SK-N-SH (cell line): ENCODE measurements around the gene CLPSL1. TPM values are rescaled to one million over a fixed set of nuclear protein-coding genes. Genes with fewer than 3 reads are reported as not detected.

ENCODE experiments used
- CTCF ChIA-PET: fragments of 300-600, 350-600 bp; formaldehyde crosslinking; extraction: SDS; loops from one replicate; lab custom pipeline; 2021; lab: Yijun Ruan, JAX
- POLR2A ChIA-PET: fragments of 350-600 bp; sonication (Branson Sonifier 250); formaldehyde crosslinking; extraction: SDS; loops from one replicate; lab custom pipeline; 2020; ENCODE audit warnings: antibody characterized with exemption, inconsistent platforms; lab: Yijun Ruan, JAX
- DNase-seq: peaks from one replicate; pipeline ENCODE4 v3.0.0; 2012
- H2AFZ ChIP-seq: fragments of 200-600 bp; sonication (generic); 2 replicates; pipeline ENCODE4 v1.8.1; 2016; ENCODE audit warnings: antibody characterized with exemption, mild to moderate bottlenecking, low read depth
- H3F3A ChIP-seq: fragments of 200-600 bp; sonication (generic); replicated peaks from 2 replicates; pipeline ENCODE3; 2016; ENCODE audit warnings: antibody characterized with exemption, mild to moderate bottlenecking; ENCODE audit not compliant: insufficient read depth
- H3K27ac ChIP-seq, 2 experiments: fragments of 200-500 bp in 1 of 2; fragments of 200-600 bp in 1 of 2; sonication (Bioruptor generic) in 1 of 2; sonication (generic), shearing (Covaris generic) in 1 of 2; 2 replicates each; pipeline versions ENCODE4 v1.5.1 to v1.6.1; 2014 to 2016; ENCODE audit warnings: low read depth in 2 of 2, inconsistent platforms in 1 of 2, low read length in 1 of 2, mild to moderate bottlenecking in 1 of 2, mixed read lengths in 1 of 2
- H3K27me3 ChIP-seq: fragments of 200-600 bp; sonication (generic), shearing (Covaris generic); 2 replicates; pipeline ENCODE4 v1.6.1; 2016; ENCODE audit warnings: mixed run types; ENCODE audit not compliant: insufficient read depth
- H3K36me3 ChIP-seq, 2 experiments: fragments of 200-500 bp in 1 of 2; fragments of 200-600 bp in 1 of 2; sonication (Bioruptor generic) in 1 of 2; sonication (generic) in 1 of 2; replicated peaks in 1 of 2; 2 replicates each; pipeline versions ENCODE3 to v1.5.1; 2014 to 2016; ENCODE audit warnings: low read length in 1 of 2, mild to moderate bottlenecking in 1 of 2; ENCODE audit not compliant: insufficient read depth in 2 of 2, control insufficient read depth in 1 of 2
- H3K4me1 ChIP-seq, 2 experiments: fragments of 200-500 bp in 1 of 2; fragments of 200-600 bp in 1 of 2; sonication (Bioruptor generic) in 1 of 2; sonication (generic), shearing (Covaris generic) in 1 of 2; 2 replicates each; pipeline versions ENCODE4 v1.5.1 to v1.6.1; 2014 to 2016; ENCODE audit warnings: low read depth in 1 of 2, low read length in 1 of 2, mixed run types in 1 of 2; ENCODE audit not compliant: insufficient read depth in 2 of 2, control insufficient read depth in 1 of 2
- H3K4me2 ChIP-seq: fragments of 200-600 bp; sonication (generic), shearing (Covaris generic); 2 replicates; pipeline ENCODE4 v1.6.1; 2017; ENCODE audit warnings: mixed run types
- H3K4me3 ChIP-seq, 2 experiments: fragments of 200-500 bp in 1 of 2; fragments of 200-600 bp in 1 of 2; sonication (Bioruptor generic) in 1 of 2; sonication (generic), shearing (Covaris generic) in 1 of 2; 2 replicates each; pipeline versions ENCODE4 v1.5.1 to v1.8.1; 2014 to 2016; ENCODE audit warnings: low read depth in 2 of 2, inconsistent platforms in 1 of 2, low read length in 1 of 2, mild to moderate bottlenecking in 1 of 2, mixed read lengths in 1 of 2, moderate library complexity in 1 of 2
- H3K79me2 ChIP-seq: fragments of 200-600 bp; sonication (generic); 2 replicates; pipeline ENCODE4 v1.8.1; 2017; ENCODE audit warnings: mild to moderate bottlenecking; ENCODE audit not compliant: insufficient read depth
- H3K9ac ChIP-seq: fragments of 200-600 bp; sonication (generic); 2 replicates; pipeline ENCODE4 v1.6.1; 2017; ENCODE audit warnings: mixed run types
- H3K9me2 ChIP-seq: fragments of 200-600 bp; sonication (generic); 2 replicates; pipeline ENCODE4 v1.6.1; 2017; ENCODE audit warnings: mixed run types
- H3K9me3 ChIP-seq: fragments of 200-600 bp; sonication (generic); 2 replicates; pipeline ENCODE4 v1.6.1; 2017; ENCODE audit warnings: mixed run types, mild to moderate bottlenecking, moderate library complexity
- H4K20me1 ChIP-seq: fragments of 200-600 bp; sonication (generic); 2 replicates; pipeline ENCODE4 v1.6.1; 2017; ENCODE audit warnings: mild to moderate bottlenecking, mixed run types; ENCODE audit not compliant: insufficient read depth
- CTCF ChIP-seq: fragments of 200-600 bp; sonication (generic); IDR thresholded peaks from 2 replicates; pipeline ENCODE4 v1.6.1; 2017; ENCODE audit warnings: antibody characterized with exemption, mild to moderate bottlenecking, moderate library complexity
- EP300 ChIP-seq, 2 experiments: IDR thresholded peaks; 2 replicates each; pipeline versions ENCODE4 v1.4.0 to v1.6.1; 2012; ENCODE audit warnings: borderline replicate concordance in 1 of 2, low read depth in 1 of 2, low read length in 1 of 2
- EZH2phosphoT487 ChIP-seq: fragments of 200-600 bp; sonication (generic); IDR thresholded peaks from 2 replicates; pipeline ENCODE4 v1.6.1; 2017; ENCODE audit warnings: low read depth, mixed run types, mild to moderate bottlenecking, antibody characterized with exemption, moderate library complexity, borderline replicate concordance
- FOSL2 ChIP-seq: IDR thresholded peaks from 2 replicates; pipeline ENCODE4 v1.4.0; 2012; ENCODE audit warnings: low read depth, mild to moderate bottlenecking, moderate library complexity, borderline replicate concordance
- FOXJ3 ChIP-seq: sonication (generic); formaldehyde crosslinking; IDR thresholded peaks from 2 replicates; pipeline ENCODE4 v1.5.1; 2020; ENCODE audit warnings: mild to moderate bottlenecking, missing genetic modification reagents
- GABPA ChIP-seq: IDR thresholded peaks from 2 replicates; pipeline ENCODE4 v1.4.0; 2012; ENCODE audit warnings: low read depth, mild to moderate bottlenecking
- IRF3 ChIP-seq: fragments of 150-350 bp; IDR thresholded peaks from 2 replicates; pipeline ENCODE4 v1.6.1; 2016; ENCODE audit warnings: mild to moderate bottlenecking, low read depth, low read length
- MEF2A ChIP-seq: IDR thresholded peaks from 2 replicates; pipeline ENCODE4 v1.4.0; 2012; ENCODE audit warnings: low read depth, borderline replicate concordance
- MXI1 ChIP-seq: IDR thresholded peaks from 2 replicates; pipeline ENCODE4 v1.6.1; 2012; ENCODE audit warnings: mild to moderate bottlenecking, low read depth, low read length, improper control_type of control experiment
- NFIC ChIP-seq: IDR thresholded peaks from 2 replicates; pipeline ENCODE4 v1.4.0; 2012; ENCODE audit warnings: borderline replicate concordance
- PBX3 ChIP-seq: IDR thresholded peaks from 2 replicates; pipeline ENCODE4; 2012
- POLR2AphosphoS5 ChIP-seq: IDR thresholded peaks from 2 replicates; pipeline ENCODE4 v1.6.1; 2012; ENCODE audit warnings: low read depth, low read length
- RFX5 ChIP-seq: IDR thresholded peaks from 2 replicates; pipeline ENCODE4 v1.6.1; 2012; ENCODE audit warnings: mild to moderate bottlenecking, improper control_type of control experiment, low read length
- RXRA ChIP-seq: IDR thresholded peaks from 2 replicates; pipeline ENCODE4 v1.4.0; 2012; ENCODE audit warnings: low read depth, mild to moderate bottlenecking, borderline replicate concordance
- SIN3A ChIP-seq: IDR thresholded peaks from 2 replicates; pipeline ENCODE4 v1.6.1; 2012; ENCODE audit warnings: low read depth, mild to moderate bottlenecking, low read length, moderate library complexity, borderline replicate concordance
- SMC3 ChIP-seq: IDR thresholded peaks from 2 replicates; pipeline ENCODE4 v1.6.1; 2012; ENCODE audit warnings: low read depth, low read length, improper control_type of control experiment
- TAF1 ChIP-seq: IDR thresholded peaks from 2 replicates; pipeline ENCODE4 v1.6.1; 2012; ENCODE audit warnings: low read depth, mild to moderate bottlenecking, low read length, moderate library complexity, borderline replicate concordance
- TCF12 ChIP-seq: IDR thresholded peaks from 2 replicates; pipeline ENCODE4 v1.4.0; 2012
- USF1 ChIP-seq: IDR thresholded peaks from 2 replicates; pipeline ENCODE4 v1.4.0; 2012; ENCODE audit warnings: low read depth, borderline replicate concordance
- USF2 ChIP-seq: fragments of 150-350 bp; IDR thresholded peaks from 2 replicates; pipeline ENCODE4 v1.6.1; 2017; ENCODE audit warnings: antibody characterized with exemption, low read length, low read depth, borderline replicate concordance
- WGBS: methylation state at CpG from one replicate; pipeline ENCODE4 v1.1.6; 2017; ENCODE audit warnings: low lambda C conversion rate; 5-methylcytosine and 5-hydroxymethylcytosine counted together
- polyA plus RNA-seq, 3 experiments: library from polyadenylated mRNA; depleted of rRNA; stranded (reverse); fragments of >200 nt; gene quantifications; 2 replicates each; pipeline ENCODE4 v1.2.3, GENCODE V29; 2012

The CLPSL1 gene
- polyA plus RNA-seq, 1 of the 3 experiments (the other 2 are of a cell fraction) = not detected

- TF ChIP-seq USF2 = no peak
- TF ChIP-seq SIN3A = no peak
Observed at GRCh38 chr6:35831257-35832007, 50.6 kb downstream of the CLPSL1 start (continued).

GRCh38 chr6:35833536-35833935, 52.7 kb downstream of the CLPSL1 start:
- no peaks in the 10 kb centered on the region for H4K20me1 ChIP-seq
- no peak for TF ChIP-seq NFIC
- no peak for TF ChIP-seq CTCF
- no peak for TF ChIP-seq GABPA
- no peak for TF ChIP-seq FOXJ3
- no peak for TF ChIP-seq MXI1
- no peak for TF ChIP-seq USF1
- TF ChIP-seq MEF2A = no peak
- no peak for TF ChIP-seq EZH2phosphoT487
- no peak for TF ChIP-seq IRF3
- no peak for TF ChIP-seq SMC3
- TF ChIP-seq USF2 = no peak
- no peak for TF ChIP-seq POLR2AphosphoS5
- TF ChIP-seq RXRA = no peak
- TF ChIP-seq PBX3 = no peak
- TF ChIP-seq EP300 (IDR thresholded peaks at IDR 0.05; ENCODE audit: borderline replicate concordance in 1 of 2, low read depth in 1 of 2, low read length in 1 of 2) = no peak
- TF ChIP-seq RFX5 = no peak
- TF ChIP-seq FOSL2 = no peak
- no peak for TF ChIP-seq TAF1
- TF ChIP-seq TCF12 = no peak
- H2AFZ ChIP-seq = no peak overlapping the region
- ChIA-PET POLR2A (no interaction called here), CTCF (interaction anchor here (0.6 to 1.0 kb wide), 2 partner anchors 28 to 620 kb away, joined by 3 read pairs; partner anchors contain the start of gene SCUBE3)
- H3K4me1 ChIP-seq = no peaks in the 10 kb centered on the region
- no peak overlapping the region for H3K27ac ChIP-seq
- H3K36me3 ChIP-seq = peaks cover 21 to 46% of the 10 kb centered on the region in 2 experiments
- no peak overlapping the region for H3K9ac ChIP-seq
- H3K4me3 ChIP-seq = no peak overlapping the region
- peaks cover 2% of the 10 kb centered on the region for H3F3A ChIP-seq
- H3K9me3 ChIP-seq = no peaks in the 10 kb centered on the region
- no peaks in the 10 kb centered on the region for H3K79me2 ChIP-seq
- 72% methylated on average over 7 of the region's 7 CpGs for WGBS
- DNase-seq = no peak
- no peaks in the 10 kb centered on the region for H3K27me3 ChIP-seq
- H3K9me2 ChIP-seq = no peaks in the 10 kb centered on the region
- H3K4me2 ChIP-seq = no peak overlapping the region
